ENCODE results near the gene KATNA1.
A peak's percentile ranks its signal among the peaks of the same experiment; 100 is the strongest.
"Not testable (repeated sequence)": the region's sequence is repeated elsewhere in the genome, so short reads cannot be mapped to it uniquely, and the experiment has no call there.

The KATNA1 gene

DNA sequence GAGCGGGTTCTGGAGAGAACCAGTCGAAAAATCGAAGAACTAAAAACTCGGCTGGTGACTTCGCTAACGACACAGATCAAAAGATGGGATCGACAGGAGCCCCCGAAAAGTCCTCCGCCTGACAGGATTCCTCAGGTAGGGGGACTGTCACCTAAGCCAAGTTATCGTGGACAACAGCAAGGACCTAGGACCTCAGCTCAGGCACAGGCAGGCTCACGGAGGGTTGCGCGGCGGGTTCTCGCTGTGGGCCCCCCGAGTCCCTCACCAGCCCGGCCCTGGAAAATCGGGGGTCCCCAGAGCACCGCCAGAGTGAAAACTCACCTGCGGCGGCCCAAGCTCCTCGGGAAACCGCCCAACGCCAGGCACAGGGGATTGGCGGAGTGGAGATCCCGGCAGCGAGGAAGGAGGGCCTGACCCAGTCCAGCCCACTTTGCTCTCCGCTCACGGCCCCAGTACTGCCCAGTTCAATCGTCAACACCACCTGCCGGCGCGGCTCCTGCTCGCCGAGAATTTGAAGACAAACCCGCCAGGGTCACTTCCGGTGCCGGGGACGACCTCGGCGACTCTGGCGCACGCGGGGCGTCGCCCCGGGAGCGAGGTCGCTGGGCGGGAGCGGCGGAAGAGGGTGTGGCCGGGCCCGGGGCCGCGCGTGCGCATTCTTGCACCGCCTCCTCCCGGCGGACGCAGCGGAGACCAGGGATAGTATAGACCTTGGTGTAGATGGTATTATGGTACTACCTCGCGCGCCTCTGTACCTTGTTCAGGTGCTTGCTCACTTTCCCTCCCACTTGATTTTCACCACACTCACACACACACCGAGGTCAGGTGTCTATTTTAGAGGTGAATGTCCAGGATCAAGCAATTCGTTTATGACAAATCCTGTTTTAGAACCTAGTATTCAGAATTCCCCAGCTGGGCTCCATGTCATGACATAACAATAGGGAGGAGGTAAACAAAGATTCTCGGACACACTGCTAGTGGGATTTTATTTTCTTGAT is at the start of gene KATNA1:
TSS of gene KATNA1 (minus strand) at position 567 of the 998 bp plus-strand sequence. CDS start 10,167 bp downstream, outside the sequence.
- DNase-seq, result peak; percentile 75

DNA sequence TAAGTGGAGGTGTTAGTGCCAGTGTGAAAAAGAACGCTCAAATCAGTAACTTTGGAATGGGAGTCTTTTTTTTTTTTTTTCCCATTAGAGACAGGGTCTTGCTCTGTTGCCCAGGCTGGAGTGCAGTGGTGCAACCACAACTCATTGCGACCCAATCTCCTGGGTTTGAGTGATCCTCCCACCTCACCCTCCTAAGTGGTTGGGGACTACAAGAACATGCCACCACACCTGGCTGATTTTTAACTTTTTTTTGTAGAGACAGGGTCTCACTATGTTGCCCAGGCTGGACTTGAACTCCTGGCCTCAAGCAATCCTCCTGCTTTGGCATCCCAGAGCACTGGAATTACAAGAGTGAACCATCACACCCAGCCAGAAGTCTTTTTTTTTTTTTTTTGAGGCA is 49.7 kb upstream of the KATNA1 start:
- DNase-seq, result no peak

DNA sequence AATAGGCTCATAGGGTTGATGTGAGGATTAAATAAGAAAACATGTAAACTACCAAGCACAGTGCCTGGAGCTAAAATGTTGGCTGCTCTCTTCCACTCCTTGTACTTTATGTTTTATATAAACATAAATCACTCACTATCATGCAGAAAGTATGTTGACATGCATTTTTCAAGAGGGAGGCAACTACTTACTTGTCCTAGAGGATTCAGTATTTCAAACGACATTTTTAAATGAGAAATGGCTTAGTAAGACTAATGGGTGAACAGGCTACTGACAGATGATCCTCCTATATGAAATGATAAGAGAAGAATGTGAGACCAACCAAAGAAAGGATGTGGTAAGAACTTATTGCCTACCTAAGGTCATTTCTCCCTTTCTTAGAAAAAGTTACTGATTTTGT is 48.4 kb upstream of the KATNA1 start:
- no peak for DNase-seq

DNA sequence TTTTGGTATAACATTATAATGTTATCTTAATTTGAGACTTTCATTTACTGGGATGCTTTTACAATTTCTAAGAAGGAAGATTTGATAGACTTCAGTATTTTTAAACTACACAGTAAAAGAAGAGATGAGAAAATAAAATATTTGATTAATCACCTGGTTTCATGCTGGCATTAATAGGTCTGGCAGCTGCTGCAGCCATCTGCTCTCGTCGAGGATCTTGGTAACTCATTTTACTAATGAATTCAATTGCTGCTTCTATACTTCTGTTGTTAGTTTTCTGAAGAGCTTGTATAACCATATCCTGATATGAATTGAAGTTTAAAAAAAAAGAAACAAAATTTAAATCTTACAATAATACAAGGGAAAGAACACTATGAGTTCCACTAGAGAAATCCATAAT is 46.4 kb upstream of the KATNA1 start:
- DNase-seq, result peak; percentile 84

DNA sequence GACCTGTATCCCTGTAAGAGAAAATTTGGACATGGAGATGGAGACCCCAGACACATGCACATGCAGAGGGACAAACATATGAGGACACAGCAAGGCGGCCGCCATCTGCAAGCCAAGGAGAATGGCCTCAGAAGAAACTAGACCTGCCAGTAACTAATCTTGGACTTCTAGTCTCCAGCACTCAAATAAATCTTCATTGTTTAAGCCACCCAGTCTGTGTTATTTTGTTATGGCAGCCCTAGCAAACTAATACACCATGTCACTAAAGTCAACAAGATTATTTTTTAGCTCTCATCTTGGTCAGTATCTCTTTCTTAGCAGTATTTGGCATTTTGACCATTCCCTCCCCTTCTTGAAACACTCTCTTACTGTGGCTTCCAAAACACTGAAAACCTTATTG is 42.7 kb upstream of the KATNA1 start:
- DNase-seq, result no peak

DNA sequence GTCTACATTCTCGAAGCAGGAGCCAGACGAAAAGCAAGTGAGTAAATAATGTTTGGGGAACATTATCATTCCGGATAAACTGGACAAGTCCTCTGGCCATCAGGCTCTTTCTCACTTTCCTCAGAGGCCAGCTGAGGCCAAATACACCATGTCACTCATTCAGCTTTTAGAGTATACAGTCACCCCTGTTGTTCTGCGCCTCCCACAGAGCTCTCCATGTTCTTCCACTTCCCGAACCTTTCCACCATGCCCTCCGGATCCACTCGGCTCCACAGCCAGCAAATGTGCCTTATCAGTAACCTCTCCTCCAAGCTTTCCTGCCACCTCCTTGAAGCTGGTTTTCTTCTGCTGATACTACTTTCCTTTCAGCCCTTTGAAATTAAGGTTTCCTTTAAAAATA is 37.7 kb upstream of the KATNA1 start:
- no peak for DNase-seq

DNA sequence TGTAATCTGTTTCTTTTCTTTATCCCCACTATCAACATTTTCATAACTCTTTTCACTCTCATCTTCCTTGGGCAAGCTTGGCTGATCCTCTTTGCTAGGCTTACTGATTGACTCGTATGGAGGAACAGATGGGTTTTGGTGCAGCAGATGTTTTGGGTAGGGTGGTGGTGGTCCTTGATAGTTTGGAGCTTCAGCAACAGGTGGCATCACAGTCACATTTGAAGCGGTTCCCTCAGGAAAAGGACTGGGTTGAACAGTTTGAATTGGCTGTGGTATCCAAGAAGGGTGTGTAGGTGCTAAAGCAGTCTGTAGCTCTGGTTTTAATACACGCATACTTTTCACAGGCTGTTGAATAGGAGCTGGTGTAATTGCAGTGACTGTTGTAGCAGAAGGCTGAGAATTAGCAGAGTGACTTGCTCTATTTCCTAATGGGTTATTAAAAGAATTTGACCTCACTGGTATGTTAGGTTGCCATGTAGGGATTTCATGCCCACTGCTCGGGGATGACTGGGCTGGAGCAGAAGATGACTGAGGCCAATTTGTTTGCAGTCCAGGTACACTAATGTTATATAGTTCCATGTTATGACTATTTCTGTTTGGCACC is 34.8 kb upstream of the KATNA1 start:
- DNase-seq, result peak; percentile 91

DNA sequence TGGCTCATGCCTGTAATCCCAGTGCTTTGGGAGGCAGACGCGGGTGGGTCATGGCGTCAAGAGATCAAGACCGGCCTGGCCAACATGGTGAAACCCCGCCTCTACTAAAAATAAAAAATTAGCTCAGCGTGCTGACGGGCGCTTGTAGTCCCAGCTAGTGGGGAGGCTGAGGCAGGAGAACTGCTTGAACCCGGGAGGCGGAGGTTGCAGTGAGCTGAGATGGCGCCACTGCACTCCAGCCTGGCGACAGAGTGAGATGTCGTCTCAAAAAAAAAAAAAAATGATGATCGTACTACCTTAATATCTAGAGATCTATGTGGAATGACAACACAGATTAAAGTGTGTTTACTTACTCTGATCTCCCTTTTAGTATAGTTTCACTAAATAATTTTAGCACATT is 33.3 kb upstream of the KATNA1 start:
- DNase-seq, result not testable (repeated sequence)

DNA sequence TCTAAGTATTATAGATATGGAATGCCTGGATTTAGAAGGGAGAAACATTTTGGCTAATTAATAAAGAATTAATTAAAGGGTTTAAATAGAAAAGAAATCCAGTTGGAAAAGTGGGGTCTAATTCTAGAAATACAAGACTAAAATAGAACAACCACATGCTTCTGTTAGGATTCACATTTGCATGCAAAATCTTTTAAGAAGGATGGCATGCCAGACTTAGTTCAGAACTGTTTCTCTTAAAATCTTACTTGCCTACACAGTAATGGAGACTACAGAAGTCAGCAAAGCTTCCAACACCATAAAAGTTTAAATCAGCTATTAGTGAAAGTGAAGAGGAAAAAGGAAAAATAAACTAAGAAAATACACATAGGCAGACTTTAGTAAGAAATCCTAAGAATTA is 32.7 kb upstream of the KATNA1 start:
- DNase-seq, result no peak

DNA sequence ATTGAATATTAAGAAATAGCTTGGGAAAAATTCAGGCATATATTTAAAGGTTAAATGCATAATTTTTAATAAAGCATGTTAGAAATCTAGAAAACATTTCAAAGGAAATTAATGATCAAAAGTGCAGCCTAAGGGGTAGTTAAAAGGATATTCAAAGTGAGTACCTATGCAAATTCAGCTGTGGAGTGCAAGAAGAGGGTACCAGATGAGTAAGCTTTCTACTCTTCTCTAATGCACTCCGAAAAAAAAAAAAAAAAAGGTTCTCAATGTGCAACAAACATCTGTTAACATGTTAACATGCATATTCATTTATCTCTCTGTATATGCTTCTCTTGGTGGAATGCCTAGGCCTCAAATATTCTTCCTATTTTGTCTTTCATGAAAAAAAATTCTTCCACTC is 32.0 kb upstream of the KATNA1 start:
- no peak for DNase-seq

DNA sequence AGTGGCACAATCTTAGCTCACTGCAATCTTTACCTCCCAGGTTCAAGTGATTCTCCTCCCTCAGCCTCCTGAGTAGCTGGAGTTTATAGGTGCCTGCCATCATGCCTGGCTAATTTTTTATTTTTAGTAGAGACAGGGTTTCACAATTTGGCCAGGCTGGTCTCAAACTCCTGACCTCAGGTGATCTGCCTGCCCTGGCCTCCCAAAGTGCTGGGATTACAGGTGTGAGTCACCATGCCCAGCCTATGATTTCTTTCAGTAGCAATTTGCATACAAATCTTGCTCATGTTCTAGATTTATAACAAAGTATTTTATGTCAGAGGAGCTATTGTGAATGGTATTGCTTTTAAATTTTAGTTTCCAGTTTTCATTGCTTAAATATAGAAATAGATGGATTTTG is 23.8 kb upstream of the KATNA1 start:
- not testable (repeated sequence) for DNase-seq

DNA sequence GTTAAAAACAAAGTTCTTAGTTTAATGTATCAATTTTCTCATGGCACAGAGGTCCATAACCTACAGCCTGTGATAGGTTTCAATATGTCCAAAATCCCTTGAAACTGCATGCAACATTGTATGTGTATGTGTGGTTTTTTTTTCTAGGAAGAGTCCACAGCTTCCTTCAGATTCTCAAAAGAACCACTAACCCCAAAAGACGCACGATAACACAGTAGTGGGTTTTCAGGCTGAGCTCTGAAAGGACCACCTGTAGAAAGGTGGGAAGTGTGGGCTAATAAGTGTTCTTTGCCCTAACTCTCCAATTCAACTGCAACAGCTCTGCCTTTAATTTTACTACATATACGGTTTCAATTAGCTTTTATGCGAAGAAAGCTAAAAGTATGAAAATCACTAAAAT is 11.5 kb upstream of the KATNA1 start:
- DNase-seq, result no peak

DNA sequence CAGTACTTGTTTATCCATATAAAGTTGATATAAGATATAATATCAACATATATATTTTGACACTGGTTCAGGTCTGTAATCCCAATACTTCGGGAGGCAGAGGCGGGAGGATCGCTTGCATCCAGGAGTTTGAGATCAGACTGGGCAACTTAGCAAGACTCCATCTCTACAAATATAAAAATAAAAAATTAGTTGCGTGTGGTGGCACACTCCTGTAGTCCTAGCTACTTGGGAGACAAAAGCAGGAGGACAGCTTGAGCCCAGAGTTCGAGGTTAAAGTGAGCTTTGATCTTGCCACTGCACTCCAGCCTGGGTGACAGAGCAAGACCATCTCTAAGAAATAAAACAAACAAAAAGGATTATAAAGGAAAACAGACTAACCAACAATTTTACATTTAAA is 8.9 kb upstream of the KATNA1 start:
- DNase-seq, result no peak

DNA sequence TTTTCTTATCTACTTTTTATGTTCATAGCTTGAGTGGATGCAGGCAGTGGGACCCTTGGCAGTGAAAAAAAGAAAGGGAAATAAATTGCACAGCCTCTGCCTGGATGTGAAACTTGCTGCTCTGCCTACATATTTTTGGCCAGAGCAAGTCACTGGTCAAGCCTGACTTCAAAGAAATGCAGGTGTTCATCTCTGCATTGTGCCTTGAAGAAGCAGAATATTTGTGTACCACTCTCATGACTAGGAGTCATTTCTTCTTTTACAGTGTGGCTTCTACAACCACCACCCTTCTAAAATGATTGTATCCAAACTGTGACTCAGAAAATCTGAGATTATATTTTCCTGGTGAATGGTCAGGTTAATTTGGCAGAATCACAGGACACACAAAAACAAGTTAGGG is 2.5 kb upstream of the KATNA1 start:
- no peak for DNase-seq

DNA sequence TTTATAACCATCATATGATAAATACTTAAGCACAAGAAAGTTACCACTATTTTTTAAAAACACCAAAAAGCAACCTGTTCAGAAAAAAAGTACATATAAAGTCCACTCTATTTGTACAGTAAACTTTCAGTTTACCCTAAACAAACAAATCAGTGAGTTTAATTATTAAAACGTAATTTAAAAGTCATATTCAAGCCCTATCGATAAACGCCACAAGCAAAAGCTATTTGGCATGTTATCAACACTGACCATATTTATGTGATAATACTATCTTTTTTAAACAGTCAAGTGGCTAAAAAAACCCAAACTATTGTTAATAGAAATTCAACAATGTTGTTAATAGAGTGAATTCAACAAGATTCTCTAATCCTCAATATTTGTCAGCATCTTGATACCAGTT is 1.9 kb downstream of the KATNA1 start:
- DNase-seq, result no peak

DNA sequence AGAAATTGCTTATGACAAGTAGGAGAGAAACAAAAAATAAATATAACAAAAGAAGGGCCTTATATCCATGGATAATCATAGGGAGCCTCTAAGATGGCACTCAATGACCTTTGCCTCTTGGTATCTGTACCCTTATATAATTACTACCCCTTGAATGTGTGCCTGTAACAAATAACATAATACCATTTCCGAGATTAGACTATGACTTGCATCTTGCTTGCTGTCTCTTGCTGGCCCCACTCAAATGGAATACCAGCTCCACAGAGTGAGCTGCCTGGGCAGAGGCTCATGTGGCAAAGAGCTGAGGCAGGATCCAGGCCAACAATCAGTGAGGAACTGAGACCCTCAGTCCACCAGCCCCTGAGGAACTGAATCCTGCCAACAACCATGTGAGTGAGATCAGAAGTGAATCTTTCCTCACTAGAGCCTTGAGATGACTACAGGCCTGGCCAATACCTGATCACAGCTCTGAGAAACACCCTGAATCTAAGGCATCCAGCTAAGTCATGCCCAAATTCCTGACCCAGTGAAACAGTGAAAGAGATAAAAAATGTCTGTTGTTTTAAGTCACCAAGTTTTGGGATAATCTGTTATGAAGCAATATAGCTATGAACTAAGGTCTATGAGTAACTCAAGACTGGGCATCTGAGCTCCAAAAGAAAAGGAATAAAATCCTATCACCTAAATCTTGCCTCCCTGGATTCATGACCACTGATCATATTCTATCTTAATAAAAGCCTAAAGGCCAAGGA is 5.5 kb downstream of the KATNA1 start:
- DNase-seq, result no peak

DNA sequence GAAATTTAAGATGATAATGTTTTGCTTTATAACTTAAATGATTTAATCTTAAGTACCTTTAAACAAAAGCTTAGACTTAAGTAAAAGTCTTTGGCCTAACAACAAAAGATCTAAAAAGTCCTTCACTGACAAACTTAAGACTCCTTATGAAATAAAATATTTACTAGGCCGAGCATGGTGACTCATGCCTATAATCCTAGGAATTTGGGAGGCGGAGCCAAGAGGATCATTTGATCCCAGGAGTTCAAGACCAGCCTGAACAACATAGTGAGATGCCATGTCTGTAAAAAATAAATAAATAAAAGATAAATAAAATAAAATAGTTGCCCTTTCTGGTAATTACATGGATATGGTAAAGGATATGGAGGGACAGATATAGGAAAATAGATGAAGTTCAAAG is 12.4 kb downstream of the KATNA1 start:
- no peak for DNase-seq

DNA sequence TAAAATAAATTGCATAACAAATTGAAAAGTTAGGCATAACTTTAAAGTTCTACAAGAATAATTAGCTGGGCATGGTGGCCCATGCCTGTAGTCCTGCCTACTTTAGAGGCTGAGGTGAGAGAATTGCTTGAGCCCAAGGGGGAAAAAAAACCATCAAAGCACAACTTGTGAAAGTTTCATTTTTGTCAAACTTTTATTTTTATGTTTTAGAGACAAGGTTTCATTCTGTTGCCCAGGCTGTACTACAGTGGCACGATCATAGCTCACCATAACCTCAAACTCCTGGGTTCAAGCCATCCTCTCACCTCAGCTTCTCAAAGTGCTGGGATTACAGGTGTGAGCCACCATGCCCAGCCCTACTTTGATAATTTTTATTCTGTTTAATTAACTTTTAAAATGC is 14.2 kb downstream of the KATNA1 start:
- no peak for DNase-seq

DNA sequence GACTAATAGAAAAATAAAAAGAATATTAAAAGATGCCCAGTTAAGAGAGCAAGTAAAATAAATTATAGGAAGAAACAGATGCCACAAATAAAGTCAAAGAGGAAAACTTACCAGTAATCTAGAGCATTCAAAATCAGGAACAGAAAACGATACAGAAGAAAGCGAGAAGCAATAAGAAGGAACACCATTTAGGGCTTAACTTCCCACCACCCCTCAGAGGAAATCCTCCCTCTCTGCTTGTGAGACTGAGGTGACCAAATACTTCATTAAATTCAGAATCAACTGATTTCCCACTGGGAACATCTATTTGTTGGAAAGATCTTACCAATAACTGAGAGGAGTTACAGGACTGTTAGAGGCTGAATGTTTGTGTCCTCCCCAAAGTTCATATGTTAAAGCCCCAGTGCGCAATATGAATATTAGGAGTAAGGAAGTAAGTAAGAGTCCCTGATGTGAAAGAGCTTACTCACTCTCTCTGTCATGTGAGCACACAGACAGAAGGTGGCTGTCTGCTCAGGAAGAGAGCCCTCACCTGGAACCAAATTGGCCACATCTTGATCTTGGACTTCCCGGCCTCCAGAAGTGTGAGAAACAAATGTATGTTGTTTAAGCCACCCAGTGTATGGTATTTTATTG is 19.5 kb downstream of the KATNA1 start:
- DNase-seq, result no peak

DNA sequence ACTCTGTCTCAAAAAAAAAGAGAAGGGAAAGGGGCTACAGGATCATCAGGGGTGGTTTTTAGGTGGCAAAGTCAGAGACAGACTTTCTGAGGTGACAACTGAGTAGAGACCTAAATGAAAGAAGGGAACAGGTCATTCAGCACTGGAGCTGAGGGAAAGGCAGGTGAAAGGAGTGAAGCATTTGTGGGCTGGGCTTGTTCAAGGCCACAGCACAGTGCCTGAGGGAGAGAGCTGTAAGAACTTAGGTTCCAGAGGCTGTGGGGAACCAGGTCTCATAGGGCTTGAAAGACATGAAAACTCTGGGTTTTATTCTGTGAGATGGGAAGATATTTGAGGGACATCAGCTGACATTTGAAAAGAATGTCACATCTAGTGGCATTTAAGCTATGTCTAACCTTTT is 20.8 kb downstream of the KATNA1 start:
- DNase-seq, result no peak

DNA sequence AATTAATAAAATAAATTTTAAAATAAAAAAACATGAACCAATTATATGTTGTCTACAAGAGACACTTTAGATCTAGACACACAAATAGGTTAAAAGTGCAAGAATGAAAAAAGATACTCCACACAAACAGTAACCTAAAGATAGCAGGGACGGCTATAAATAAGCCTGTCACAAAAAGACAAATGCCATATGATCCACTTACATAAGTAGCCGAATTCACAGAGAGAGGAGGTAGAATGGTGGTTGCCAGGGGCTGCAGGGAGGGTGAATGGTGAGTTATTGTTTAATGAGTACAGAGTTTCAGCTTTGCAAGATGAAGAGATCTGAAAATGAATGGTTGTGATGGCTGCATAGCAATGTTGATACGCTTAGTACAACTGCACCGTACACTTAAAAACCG is 32.7 kb downstream of the KATNA1 start:
- DNase-seq, result no peak

DNA sequence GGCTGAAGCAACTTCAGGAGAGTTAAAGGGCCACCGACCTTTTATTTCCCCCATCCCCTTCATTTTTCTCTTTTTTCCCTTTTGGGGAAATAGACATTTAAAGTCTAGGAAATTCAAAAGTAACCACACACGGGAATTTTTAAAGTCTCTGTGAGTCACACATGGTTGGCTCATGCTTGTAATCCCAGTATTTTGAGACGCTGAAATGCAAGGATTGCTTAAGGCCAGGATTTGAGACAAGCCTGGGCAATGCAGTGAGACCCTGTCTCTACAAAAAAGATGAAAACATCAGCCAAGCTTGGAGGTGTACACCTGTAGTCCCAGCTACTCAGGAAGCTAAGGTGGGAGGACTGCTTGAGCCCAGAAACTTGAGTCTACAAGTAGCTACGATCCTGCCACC is 34.2 kb downstream of the KATNA1 start:
- DNase-seq, result no peak

DNA sequence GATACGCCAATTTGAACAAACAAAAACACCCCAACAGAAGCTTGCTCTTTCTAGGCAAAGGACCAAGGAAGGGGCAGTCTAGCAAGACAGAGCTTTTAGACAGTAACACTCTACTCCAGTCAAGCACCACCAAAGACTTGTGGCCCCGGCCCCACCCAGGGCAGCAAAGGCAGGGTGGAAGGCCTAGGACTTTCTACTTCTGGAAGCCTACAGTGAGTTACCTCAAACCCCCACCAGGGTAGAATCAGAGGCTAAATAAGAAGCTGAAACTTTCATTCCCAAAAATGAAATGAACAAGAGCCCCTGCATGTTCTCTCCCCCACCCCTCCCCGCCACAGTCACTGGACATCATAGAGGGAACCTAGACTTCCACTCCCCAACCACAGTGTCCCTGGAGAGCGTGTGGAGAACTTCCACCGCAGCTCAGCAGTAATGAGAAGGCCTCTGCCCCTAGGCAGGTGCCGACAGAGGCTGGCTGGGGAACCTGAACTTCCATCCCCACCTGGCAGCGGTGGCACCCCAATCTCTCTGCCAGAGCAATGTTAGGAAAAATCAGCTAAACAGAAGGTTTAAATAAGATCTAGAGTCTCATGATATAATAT is 40.0 kb downstream of the KATNA1 start:
- no peak for DNase-seq
